Measurements from ENCODE around the gene SOD1. TPM values are rescaled to one million over a fixed set of nuclear protein-coding genes. Genes with fewer than 3 reads are reported as not detected.
"Not testable (repeated sequence)": the region's sequence is repeated elsewhere in the genome, so short reads cannot be mapped to it uniquely, and the experiment has no call there.

Gene SOD1
- total RNA-seq, 1 donor from 2014 or later: 236 TPM

GRCh38 chr21:31629972-31630711 lies 29.4 kb upstream of the SOD1 start:
- Mint-ChIP-seq H3K36me3 (ENCODE audit: low read depth, unreplicated experiment) (no peaks in the 10 kb centered on the region), H3K27ac (ENCODE audit: unreplicated experiment) (no peak overlapping the region), H3K9me3 (ENCODE audit: unreplicated experiment) (no peaks in the 10 kb centered on the region), H3K27me3 (ENCODE audit: low read depth, unreplicated experiment) (no peaks in the 10 kb centered on the region), H3K4me1 (ENCODE audit: low read depth, unreplicated experiment) (peaks cover 7% of the 10 kb centered on the region), H3K4me3 (ENCODE audit: unreplicated experiment) (no peak overlapping the region)
- Histone ChIP-seq H3K9ac (ENCODE audit: low read length) (no peak overlapping the region), H2AFZ (ENCODE audit: low read depth, low read length) (no peak overlapping the region), H3K27ac (ENCODE audit: low read depth, low read length) (no peak overlapping the region), H3K79me2 (ENCODE audit: insufficient read depth, low read length) (no peaks in the 10 kb centered on the region), H3K4me2 (ENCODE audit: low read length) (peak overlapping the region; percentile 29), H3K9me3 (ENCODE audit: insufficient read depth, low read depth, low read length) (no peaks in the 10 kb centered on the region), H3K27me3 (ENCODE audit: insufficient read depth, low read length) (no peaks in the 10 kb centered on the region), H3K36me3 (ENCODE audit: insufficient read depth, low read length) (no peaks in the 10 kb centered on the region), H4K20me1 (ENCODE audit: insufficient read depth, low read length) (no peaks in the 10 kb centered on the region), H3K4me1 (ENCODE audit: insufficient read depth, low read length) (peaks cover 3% of the 10 kb centered on the region), H3K4me3 (ENCODE audit: insufficient read depth, low read depth, low read length) (no peak overlapping the region)
- TF ChIP-seq, protein P1, sequence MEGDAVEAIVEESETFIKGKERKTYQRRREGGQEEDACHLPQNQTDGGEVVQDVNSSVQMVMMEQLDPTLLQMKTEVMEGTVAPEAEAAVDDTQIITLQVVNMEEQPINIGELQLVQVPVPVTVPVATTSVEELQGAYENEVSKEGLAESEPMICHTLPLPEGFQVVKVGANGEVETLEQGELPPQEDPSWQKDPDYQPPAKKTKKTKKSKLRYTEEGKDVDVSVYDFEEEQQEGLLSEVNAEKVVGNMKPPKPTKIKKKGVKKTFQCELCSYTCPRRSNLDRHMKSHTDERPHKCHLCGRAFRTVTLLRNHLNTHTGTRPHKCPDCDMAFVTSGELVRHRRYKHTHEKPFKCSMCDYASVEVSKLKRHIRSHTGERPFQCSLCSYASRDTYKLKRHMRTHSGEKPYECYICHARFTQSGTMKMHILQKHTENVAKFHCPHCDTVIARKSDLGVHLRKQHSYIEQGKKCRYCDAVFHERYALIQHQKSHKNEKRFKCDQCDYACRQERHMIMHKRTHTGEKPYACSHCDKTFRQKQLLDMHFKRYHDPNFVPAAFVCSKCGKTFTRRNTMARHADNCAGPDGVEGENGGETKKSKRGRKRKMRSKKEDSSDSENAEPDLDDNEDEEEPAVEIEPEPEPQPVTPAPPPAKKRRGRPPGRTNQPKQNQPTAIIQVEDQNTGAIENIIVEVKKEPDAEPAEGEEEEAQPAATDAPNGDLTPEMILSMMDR (IDR thresholded peaks at IDR 0.05; ENCODE audit: insufficient read depth, low read depth, low read length): no peak
- TF ChIP-seq EZH2 (IDR thresholded peaks at IDR 0.05; ENCODE audit: insufficient read depth, low read length): no peak
- DNase-seq (ENCODE audit: low read depth) (peak; percentile 88), FAIRE-seq (no peak)

GRCh38 chr21:31631881-31632280 lies 27.6 kb upstream of the SOD1 start:
- not testable (repeated sequence) for H3K9me3 Mint-ChIP-seq (ENCODE audit: unreplicated experiment); H3K9me3 ChIP-seq (ENCODE audit: insufficient read depth, low read depth, low read length); H2AFZ ChIP-seq (ENCODE audit: low read depth, low read length); H3K36me3 Mint-ChIP-seq (ENCODE audit: low read depth, unreplicated experiment); DNase-seq (ENCODE audit: low read depth); H3K4me1 Mint-ChIP-seq (ENCODE audit: low read depth, unreplicated experiment); H3K4me3 Mint-ChIP-seq (ENCODE audit: unreplicated experiment); FAIRE-seq; H3K9ac ChIP-seq (ENCODE audit: low read length); H3K27ac Mint-ChIP-seq (ENCODE audit: unreplicated experiment); H3K79me2 ChIP-seq (ENCODE audit: insufficient read depth, low read length); H4K20me1 ChIP-seq (ENCODE audit: insufficient read depth, low read length); H3K36me3 ChIP-seq (ENCODE audit: insufficient read depth, low read length); H3K4me1 ChIP-seq (ENCODE audit: insufficient read depth, low read length); H3K27me3 ChIP-seq (ENCODE audit: insufficient read depth, low read length); H3K4me2 ChIP-seq (ENCODE audit: low read length); H3K27me3 Mint-ChIP-seq (ENCODE audit: low read depth, unreplicated experiment); H3K4me3 ChIP-seq (ENCODE audit: insufficient read depth, low read depth, low read length); H3K27ac ChIP-seq (ENCODE audit: low read depth, low read length)

- H4K20me1 ChIP-seq (ENCODE audit: insufficient read depth, low read length): no peaks in the 10 kb centered on the region
- H3K4me2 ChIP-seq (ENCODE audit: low read length): no peak overlapping the region
- H2AFZ ChIP-seq (ENCODE audit: low read depth, low read length): no peak overlapping the region
- FAIRE-seq: no peak
- Mint-ChIP-seq H3K4me1 (ENCODE audit: low read depth, unreplicated experiment) (peaks cover 4% of the 10 kb centered on the region), H3K36me3 (ENCODE audit: low read depth, unreplicated experiment) (no peaks in the 10 kb centered on the region), H3K27ac (ENCODE audit: unreplicated experiment) (no peak overlapping the region), H3K4me3 (ENCODE audit: unreplicated experiment) (no peak overlapping the region), H3K27me3 (ENCODE audit: low read depth, unreplicated experiment) (no peaks in the 10 kb centered on the region), H3K9me3 (ENCODE audit: unreplicated experiment) (peaks cover 6% of the 10 kb centered on the region)
- no peak overlapping the region for H3K9ac ChIP-seq (ENCODE audit: low read length)
- peaks cover 3% of the 10 kb centered on the region for H3K4me1 ChIP-seq (ENCODE audit: insufficient read depth, low read length)
- no peaks in the 10 kb centered on the region for H3K36me3 ChIP-seq (ENCODE audit: insufficient read depth, low read length)
- H3K27me3 ChIP-seq (ENCODE audit: insufficient read depth, low read length): no peaks in the 10 kb centered on the region
- H3K9me3 ChIP-seq (ENCODE audit: insufficient read depth, low read depth, low read length): no peaks in the 10 kb centered on the region
- no peaks in the 10 kb centered on the region for H3K79me2 ChIP-seq (ENCODE audit: insufficient read depth, low read length)
- H3K4me3 ChIP-seq (ENCODE audit: insufficient read depth, low read depth, low read length): no peak overlapping the region
- no peak for DNase-seq (ENCODE audit: low read depth)
- TF ChIP-seq, protein P1 (IDR thresholded peaks at IDR 0.05; ENCODE audit: insufficient read depth, low read depth, low read length): no peak
- TF ChIP-seq EZH2 (IDR thresholded peaks at IDR 0.05; ENCODE audit: insufficient read depth, low read length): no peak
- H3K27ac ChIP-seq (ENCODE audit: low read depth, low read length): no peak overlapping the region
Observed at GRCh38 chr21:31634993-31635392, 24.5 kb upstream of the SOD1 start.

Data from astrocyte (in vitro differentiated cells and primary cell).